PC-3 (cell line): Measurements from ENCODE around the gene CBY3.

Experiments used
- CTCF ChIP-seq: fragments of 300-600 bp; sonication (generic); conservative IDR thresholded peaks from 2 replicates; pipeline ENCODE4 v1.5.1; 2017; ENCODE audit warnings: antibody characterized with exemption, low read depth, mild to moderate bottlenecking, low read length
- EZH2 ChIP-seq: fragments of 300-600 bp; sonication (generic); IDR thresholded peaks from one replicate; pipeline ENCODE4 v1.6.1; 2017; ENCODE audit warnings: antibody characterized with exemption, mild to moderate bottlenecking, low read length; ENCODE audit not compliant: unreplicated experiment
- EZH2phosphoT487 ChIP-seq: fragments of 300-600 bp; sonication (generic); IDR thresholded peaks from 2 replicates; pipeline ENCODE4 v1.6.1; 2018; ENCODE audit warnings: mild to moderate bottlenecking, antibody characterized with exemption, low read length, borderline replicate concordance

DNA sequence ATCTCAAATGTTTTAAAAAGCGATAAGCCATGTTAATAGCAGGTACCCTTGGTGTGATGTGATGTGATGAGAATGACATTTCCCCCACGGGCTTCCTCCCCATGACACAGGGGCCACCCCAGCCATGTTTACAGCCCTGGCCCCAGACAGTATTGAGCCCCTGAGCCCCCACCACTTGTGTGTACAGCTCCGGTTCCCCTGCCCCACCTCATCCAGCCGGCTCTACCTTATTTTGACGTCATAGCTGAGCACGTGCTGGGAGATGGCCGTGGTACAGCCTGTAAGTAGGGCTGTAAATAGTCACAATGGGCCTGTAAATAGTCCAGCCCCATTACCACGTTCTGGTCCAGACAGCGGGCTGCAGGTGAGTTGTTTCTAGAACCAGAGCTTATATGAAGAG is 32.4 kb downstream of the CBY3 start:
- no peak for TF ChIP-seq EZH2phosphoT487
- no peak for TF ChIP-seq CTCF
- no peak for TF ChIP-seq EZH2
